GM19193 (cell line): ENCODE data around the gene PNMA5.

Experiments used
- POLR2A ChIP-seq: IDR thresholded peaks from 4 replicates; pipeline ENCODE4 v1.6.1; 2011; ENCODE audit not compliant: insufficient read depth, insufficient read length; ENCODE audit errors: extremely low read depth

Gene PNMA5

DNA sequence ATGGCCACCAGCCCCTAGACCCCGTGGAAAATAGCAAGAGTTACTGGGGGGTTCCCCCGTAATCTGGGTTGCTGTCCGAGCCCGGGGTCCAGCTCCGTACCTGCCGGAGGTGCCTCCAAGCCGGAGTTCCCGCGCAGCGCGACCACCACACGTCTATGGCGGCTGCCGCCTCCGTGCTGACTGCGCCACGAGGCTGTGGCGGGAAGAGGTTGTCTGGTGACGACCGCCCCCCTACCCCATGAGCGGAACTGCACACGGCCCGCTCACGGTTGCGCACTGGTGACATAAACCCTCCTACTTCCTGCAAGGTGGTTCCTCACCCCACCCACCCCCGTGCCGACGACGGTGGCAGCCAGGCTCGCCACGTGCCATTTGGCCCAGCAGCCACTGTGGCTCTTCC lies at the start of gene PNMA5:
PNMA5 (minus strand) TSS at position 184 of the 400 bp plus-strand sequence. CDS start 2,518 bp downstream, outside the sequence.
- no peak for TF ChIP-seq POLR2A

DNA sequence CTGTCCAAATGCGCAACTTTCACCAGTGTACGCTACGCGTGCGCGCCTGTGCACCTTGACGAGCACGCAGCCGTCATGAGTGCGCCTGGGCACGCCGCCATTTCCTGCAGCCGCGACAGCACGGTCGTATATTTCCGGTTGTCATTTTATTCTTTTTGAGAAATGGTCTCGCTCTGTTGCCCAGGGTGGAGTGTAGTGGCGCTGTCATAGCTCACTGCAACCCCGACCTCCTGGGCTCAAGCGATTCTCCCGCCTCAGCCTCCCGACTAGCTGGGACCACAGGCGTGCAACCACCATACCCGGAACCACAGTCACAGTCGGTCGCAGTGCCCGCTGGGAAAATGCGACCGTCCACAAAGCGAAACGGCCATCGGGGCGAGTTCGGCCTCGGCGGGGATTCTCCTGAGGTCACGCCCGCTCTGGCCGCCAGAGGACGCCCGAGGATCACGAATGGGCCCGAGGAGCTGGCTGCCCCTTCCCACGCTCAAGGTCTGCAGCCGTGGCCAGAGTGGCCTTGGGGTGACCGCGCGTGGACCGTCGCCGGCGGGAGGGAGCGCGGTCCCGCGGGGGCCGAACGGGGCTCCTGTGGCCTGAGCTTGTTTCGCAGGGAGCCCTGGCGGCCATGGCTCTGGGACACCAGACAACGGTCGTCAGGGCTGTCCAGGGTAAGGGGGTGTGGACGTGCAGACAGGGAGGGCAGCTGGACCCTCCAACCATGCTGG lies 38.6 kb upstream of the PNMA5 start:
- TF ChIP-seq POLR2A = peak; percentile 30

DNA sequence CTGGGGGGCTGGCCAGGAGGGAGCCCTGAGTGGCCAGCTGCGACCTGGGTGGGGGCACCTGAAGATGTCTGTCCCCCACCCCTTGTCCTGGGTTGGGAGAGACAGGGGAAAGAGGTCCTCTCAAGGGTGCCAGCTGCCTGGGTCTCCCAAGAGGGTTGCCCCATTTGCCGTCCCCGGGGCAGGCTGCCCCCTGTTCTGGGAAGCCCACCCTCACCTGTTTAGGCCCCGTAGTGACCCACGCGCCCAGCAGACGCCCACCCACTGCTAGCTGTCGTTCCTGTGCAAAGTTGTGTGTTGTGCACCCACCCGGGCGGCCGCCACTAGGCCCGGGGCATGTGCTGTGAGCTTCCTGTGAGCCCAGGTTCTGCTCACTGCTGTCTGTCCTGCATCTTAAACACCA lies 36.9 kb upstream of the PNMA5 start:
- TF ChIP-seq POLR2A = no peak

DNA sequence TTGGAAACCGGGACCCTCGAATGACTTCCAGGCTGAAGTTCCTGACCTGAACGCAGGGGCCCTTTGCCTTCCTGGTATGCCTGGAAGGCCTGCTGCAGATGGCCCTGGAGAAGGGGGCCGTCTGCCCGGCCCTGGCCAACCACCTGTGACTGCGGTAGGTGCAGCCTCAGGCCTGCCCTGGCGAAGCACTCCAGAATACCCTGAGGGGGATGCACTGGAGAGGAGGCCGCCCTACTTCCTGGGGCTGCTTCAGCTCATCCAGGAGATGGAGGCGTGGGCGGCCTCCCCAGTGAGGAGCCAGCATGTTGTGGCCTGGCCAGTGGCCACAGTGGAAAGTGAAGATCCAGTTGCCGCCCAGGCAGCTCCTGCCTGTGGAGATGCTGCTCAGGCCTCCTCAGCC lies 36.0 kb upstream of the PNMA5 start:
- no peak for TF ChIP-seq POLR2A

DNA sequence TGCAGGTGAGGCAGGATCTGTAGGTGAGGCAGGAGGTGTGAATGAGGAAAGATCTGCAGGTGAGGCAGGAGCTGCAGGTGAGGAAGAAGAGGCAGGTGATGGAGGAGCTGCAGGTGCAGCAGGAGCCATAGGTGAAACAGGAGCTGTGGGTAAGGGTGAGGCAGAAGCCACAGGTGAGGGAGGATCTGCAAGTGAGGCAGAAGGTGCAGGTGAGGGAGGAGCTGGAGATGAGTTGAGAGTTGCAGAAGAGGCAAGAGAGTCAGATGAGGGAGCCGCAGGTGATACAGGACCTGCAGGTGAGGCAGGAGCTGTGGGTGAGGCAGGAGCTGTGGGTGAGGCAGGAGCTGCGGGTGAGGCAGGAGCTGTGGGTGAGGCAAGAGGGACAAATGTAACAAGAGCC lies 35.2 kb upstream of the PNMA5 start:
- TF ChIP-seq POLR2A = no peak

DNA sequence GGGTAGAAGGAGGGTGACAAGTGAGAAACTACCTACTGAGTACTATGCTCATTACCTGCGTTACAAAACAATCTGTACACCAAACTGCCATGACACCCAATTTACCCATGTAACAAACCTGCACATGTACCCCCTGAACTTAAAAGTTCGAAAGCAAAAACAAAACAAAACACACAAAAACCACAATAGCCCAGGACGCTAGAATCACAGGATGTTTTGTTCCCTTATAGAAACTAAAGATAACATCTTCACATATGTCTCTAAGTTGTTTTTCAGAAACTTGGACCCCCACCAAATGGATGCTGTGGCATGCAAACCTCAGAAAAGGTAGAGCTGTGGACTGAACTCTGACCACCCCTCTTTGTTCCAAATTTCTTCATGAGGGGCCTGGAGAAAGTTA lies 25.2 kb upstream of the PNMA5 start:
- no peak for TF ChIP-seq POLR2A

DNA sequence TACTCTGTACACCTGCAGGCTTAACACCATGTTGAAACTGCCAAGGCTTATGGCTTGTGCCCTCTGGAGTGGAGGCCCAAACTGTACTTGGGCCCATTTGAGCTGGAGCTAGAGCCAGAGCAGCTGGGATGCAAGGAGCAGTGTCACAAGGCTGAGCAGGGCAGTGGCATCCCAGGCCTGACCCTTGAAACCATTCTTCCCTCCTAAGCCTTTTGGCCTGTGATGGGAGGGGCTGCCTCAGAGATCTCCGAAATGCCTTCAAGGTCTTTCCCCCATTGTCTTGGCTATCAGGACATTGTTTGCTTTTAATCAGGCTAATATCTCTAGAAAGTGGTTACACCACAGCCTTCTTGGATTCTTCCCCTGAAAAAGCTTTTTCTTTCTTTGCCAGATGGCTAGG lies 10.9 kb upstream of the PNMA5 start:
- TF ChIP-seq POLR2A = no peak

DNA sequence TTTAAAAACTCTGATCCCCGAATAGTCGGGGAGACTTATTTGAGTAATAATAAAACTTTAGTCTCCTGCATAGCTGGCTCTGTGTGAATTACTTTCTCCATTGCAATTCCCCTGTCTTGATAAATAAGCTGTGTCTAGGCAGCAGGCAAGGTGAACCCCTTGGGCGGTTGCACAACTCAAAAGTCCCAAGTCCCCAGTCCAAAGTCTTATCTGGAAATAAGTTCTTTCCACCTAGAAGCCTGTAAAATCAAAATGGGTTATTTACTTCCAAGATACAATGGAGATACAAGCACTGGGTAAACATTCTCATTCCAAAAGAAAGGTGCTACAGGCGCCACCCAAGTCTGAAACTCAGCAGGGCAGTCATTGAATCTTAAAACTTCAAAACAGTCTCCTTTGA lies 10.1 kb upstream of the PNMA5 start:
- no peak for TF ChIP-seq POLR2A

DNA sequence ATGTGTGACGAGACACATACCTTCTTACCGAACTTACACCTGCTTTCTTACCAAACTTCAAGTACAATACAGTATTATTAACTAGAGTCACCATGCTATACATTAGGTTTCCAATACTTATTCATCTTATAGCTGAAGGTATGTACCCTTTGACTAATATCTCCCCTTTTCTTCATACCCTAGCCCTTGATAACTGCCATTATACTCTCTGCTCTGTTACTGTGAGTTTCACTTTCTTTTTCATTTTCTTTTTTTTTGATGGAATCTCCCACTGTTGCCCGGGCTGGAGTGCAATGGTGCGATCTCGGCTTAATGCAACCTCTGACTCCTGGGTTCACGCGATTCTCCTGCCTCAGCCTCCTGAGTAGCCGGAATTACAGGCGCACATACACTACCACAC lies 3.4 kb upstream of the PNMA5 start:
- no peak for TF ChIP-seq POLR2A

DNA sequence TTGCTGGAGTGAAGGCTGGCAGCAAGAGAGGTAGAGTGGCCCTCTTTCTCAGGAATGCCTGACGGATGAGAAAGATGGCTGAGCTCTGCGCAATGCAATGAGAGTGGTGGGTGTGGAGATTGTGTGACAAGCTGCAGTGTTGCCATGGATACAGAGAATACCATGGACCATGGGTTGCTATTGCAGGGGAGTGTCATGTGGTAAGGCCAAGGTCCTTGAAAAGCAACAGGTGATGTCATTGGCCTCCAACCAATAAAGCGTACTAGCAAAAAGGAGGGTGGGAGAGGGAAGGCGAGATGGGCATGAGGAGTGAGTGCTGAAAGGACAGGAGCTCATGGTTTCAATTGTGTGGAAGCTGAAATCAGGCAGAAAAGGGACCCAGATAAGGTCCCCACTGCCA lies 1.8 kb downstream of the PNMA5 start:
- no peak for TF ChIP-seq POLR2A

DNA sequence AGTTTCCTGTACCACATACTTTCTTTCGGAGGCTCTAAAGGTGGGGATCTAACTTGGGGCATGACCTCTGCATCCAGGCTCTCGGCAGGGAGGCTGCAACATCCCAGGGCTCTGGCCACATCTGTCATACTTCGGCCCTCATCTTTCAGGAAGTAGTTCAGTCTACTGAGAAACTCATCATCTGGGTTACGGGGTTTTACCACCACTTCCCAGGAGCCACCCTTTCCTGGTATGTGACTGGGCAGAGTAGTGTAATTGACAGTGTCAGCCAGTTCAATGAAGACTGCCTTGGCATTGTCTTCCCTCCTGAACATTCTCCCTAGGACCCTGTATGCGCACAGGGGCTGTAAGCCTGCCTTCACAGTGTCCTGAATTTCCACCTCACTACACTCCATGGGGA lies 2.8 kb downstream of the PNMA5 start:
- TF ChIP-seq POLR2A = no peak

DNA sequence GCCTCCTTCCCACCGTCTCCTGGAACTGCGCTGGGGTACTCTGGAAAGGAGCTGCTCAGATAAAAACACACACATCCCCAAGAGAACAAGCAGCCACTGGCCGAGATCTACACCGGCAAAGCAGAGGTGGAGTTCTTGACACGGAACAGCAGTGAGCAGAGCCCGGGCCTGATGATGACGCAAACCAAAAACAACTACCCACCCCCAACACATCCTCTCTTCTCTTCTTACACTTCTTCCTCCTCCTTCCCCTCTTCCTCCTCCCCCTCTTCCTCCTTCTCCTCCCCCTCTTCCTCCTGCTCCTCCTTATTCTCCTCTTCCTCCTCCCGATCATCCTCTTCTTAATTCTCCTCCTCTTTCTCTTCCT lies 4.6 kb downstream of the PNMA5 start:
- peak; percentile 23 for TF ChIP-seq POLR2A

DNA sequence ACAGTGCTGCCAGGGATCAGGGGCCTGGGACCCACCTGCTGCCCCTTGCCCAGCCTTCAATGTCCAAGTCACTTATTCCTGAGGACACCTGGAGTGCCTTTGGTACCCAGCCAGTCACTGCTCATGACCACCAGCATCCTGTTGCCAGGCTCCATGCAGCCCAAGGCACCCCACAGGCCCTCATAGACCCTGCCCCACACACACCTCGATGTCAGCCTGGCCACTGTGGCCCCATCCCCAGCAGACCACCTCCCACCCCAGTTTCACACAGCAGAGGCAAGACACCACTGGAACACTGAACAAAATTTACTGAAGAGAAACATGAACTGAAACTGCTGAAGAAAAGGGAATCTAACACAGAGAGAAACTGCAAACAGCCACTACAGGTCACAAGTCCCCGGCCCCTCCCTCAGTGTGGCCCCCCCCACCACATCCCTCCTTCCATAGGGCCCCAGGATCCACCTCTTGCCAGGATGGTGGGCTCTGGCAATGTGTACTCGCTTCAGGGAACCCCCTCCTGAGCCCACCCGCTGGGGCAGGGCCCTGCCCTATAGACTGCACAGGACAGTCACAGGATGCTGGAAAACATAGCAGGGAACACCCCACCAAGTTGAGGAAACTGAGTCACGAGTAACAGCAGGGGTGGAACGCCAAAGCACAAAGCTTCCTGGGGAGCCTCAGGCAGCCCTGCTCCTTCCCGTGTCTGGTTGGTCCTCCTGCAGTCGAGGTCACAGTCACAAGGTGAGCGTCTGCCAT lies 5.2 kb downstream of the PNMA5 start:
- TF ChIP-seq POLR2A = no peak

DNA sequence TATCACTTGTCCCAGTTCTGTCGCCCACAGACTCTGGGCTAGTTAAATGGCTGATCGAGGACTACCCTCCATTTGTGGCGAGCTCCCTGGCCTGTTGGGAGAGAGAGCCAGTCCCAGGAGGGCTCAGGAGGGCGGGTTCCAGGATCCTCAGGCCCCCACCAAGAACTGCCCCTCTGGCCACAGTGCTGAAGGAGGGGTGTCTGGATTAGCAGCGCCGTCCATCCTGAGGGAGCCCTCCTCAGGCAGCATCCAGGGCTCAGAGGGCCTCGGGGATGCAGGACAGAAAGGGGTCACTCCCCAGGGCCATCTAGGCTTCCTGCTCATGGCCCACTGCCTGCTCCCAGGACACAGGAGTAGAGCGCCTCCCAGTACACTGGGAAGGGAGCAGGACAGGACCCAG lies 6.1 kb downstream of the PNMA5 start:
- no peak for TF ChIP-seq POLR2A

DNA sequence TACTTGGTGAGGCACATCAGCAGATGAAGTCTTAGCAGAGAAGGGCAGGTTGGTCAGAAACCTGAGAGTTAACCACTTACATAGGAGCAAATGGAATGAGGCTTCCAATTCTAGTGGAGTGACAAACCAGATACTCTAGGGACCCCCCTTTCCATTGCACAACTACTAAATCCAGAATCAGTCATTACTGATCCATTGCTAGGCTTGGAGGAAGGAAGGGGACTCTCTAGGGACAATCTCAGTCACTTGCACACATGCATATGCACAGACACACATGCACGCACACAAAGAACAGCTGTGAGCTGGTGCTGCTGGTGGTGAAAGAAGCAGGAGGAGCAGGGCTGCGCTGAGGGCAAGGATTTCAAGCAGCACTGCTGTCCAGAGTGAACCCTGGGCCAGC lies 25.7 kb downstream of the PNMA5 start:
- TF ChIP-seq POLR2A = no peak

DNA sequence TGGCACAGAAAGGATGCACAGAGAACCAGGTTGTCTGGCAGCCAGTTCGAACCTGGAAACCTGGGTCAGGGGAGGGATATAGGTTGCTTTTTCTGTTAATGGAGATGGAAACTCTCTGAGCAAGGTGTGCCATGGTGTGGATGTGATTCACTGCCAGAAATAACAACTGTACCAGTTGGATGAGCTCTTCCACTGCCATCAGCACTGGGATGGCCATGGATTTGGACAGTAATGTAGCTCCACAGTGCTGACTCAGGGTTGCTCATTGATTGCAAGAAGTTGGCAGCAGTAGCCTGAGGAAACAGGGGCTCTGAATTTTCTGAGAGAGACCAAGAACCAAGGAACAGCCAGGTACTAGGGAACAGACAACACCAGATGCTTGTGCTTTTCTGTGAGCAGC lies 33.8 kb downstream of the PNMA5 start:
- TF ChIP-seq POLR2A = no peak
